H9 (cell line): ENCODE data around the gene PARP16. TPM values are rescaled to one million over a fixed set of nuclear protein-coding genes. Genes with fewer than 3 reads are reported as not detected.

ENCODE experiments used
- DNase-seq: peaks from one replicate; pipeline ENCODE4 v3.0.0-alpha.2; 2017
- H2AFZ ChIP-seq: one replicate; pipeline ENCODE4 v1.6.1; 2013; ENCODE audit warnings: mild to moderate bottlenecking, low read length, control low read depth, moderate library complexity
- H2AK5ac ChIP-seq: 2 replicates; pipeline ENCODE4 v1.6.1; 2013; ENCODE audit warnings: low read length, control low read depth, mixed read lengths; ENCODE audit not compliant: insufficient read length
- H2BK120ac ChIP-seq: one replicate; pipeline ENCODE4 v1.6.1; 2013; ENCODE audit warnings: low read depth, mild to moderate bottlenecking, low read length, control low read depth, inconsistent platforms; ENCODE audit not compliant: poor library complexity, severe bottlenecking
- H2BK12ac ChIP-seq: 2 replicates; pipeline ENCODE4 v1.6.1; 2013; ENCODE audit warnings: low read length, control low read depth, mixed read lengths, low read depth; ENCODE audit not compliant: insufficient read length
- H2BK15ac ChIP-seq: 2 replicates; pipeline ENCODE4 v1.6.1; 2013; ENCODE audit warnings: low read depth, low read length, control low read depth
- H2BK20ac ChIP-seq: one replicate; pipeline ENCODE4 v1.6.1; 2013; ENCODE audit warnings: low read depth, mild to moderate bottlenecking, low read length, control low read depth, inconsistent platforms; ENCODE audit not compliant: poor library complexity, severe bottlenecking
- H2BK5ac ChIP-seq: 2 replicates; pipeline ENCODE4 v1.6.1; 2013; ENCODE audit warnings: low read length, control low read depth, mixed read lengths; ENCODE audit not compliant: insufficient read length
- H3K14ac ChIP-seq: 2 replicates; pipeline ENCODE4 v1.6.1; 2013; ENCODE audit warnings: low read length, control low read depth; ENCODE audit not compliant: insufficient read depth
- H3K18ac ChIP-seq: 2 replicates; pipeline ENCODE4 v1.6.1; 2013; ENCODE audit warnings: low read depth, mild to moderate bottlenecking, mixed read lengths, low read length, control low read depth; ENCODE audit not compliant: insufficient read length
- H3K23ac ChIP-seq: 2 replicates; pipeline ENCODE4 v1.6.1; 2013; ENCODE audit warnings: low read length, control low read depth, mixed read lengths, low read depth; ENCODE audit not compliant: insufficient read length
- H3K23me2 ChIP-seq: 2 replicates; pipeline ENCODE4 v1.6.1; 2013; ENCODE audit warnings: low read depth, mild to moderate bottlenecking, mixed read lengths, low read length, control low read depth; ENCODE audit not compliant: insufficient read length, poor library complexity, severe bottlenecking
- H3K27ac ChIP-seq: 2 replicates; pipeline ENCODE4 v1.5.1; 2013; ENCODE audit warnings: low read length, control low read depth, mixed read lengths, low read depth; ENCODE audit not compliant: insufficient read length
- H3K27me3 ChIP-seq: 2 replicates; pipeline ENCODE4 v1.6.1; 2013; ENCODE audit warnings: low read length, control low read depth, inconsistent platforms; ENCODE audit not compliant: insufficient read depth
- H3K4ac ChIP-seq: 2 replicates; pipeline ENCODE4 v1.6.1; 2013; ENCODE audit warnings: low read depth, mild to moderate bottlenecking, control low read depth, inconsistent platforms, low read length, moderate library complexity
- H3K4me1 ChIP-seq: 2 replicates; pipeline ENCODE4 v1.6.1; 2013; ENCODE audit warnings: low read length, control low read depth, inconsistent platforms; ENCODE audit not compliant: insufficient read depth
- H3K4me2 ChIP-seq: 2 replicates; pipeline ENCODE4 v1.6.1; 2013; ENCODE audit warnings: low read length, control low read depth, mixed read lengths; ENCODE audit not compliant: insufficient read length, insufficient read depth
- H3K56ac ChIP-seq: 2 replicates; pipeline ENCODE4 v1.6.1; 2013; ENCODE audit warnings: low read depth, mild to moderate bottlenecking, mixed read lengths, low read length, control low read depth; ENCODE audit not compliant: insufficient read length
- H3K79me1 ChIP-seq: 2 replicates; pipeline ENCODE4 v1.6.1; 2013; ENCODE audit warnings: low read depth, mild to moderate bottlenecking, moderate library complexity, low read length, control low read depth, inconsistent platforms; ENCODE audit not compliant: insufficient read depth, poor library complexity, severe bottlenecking
- H3K79me2 ChIP-seq: 2 replicates; pipeline ENCODE4 v1.6.1; 2013; ENCODE audit warnings: low read length, control low read depth, inconsistent platforms; ENCODE audit not compliant: insufficient read depth
- H3K9ac ChIP-seq: 2 replicates; pipeline ENCODE4 v1.6.1; 2013; ENCODE audit warnings: low read length, control low read depth, mixed read lengths; ENCODE audit not compliant: insufficient read length; ENCODE audit errors: extremely low read depth
- H3K9me3 ChIP-seq: one replicate; pipeline ENCODE4 v1.6.1; 2013; ENCODE audit warnings: low read depth, low read length, inconsistent platforms; ENCODE audit not compliant: control insufficient read depth
- H3T11ph ChIP-seq: one replicate; pipeline ENCODE4 v1.6.1; 2013; ENCODE audit warnings: mild to moderate bottlenecking, low read length, control low read depth, inconsistent platforms
- H4K20me1 ChIP-seq: one replicate; pipeline ENCODE4 v1.6.1; 2013; ENCODE audit not compliant: control insufficient read depth, insufficient read length, insufficient read depth
- H4K5ac ChIP-seq: 2 replicates; pipeline ENCODE4 v1.6.1; 2013; ENCODE audit warnings: low read depth, mild to moderate bottlenecking, mixed read lengths, low read length, control low read depth; ENCODE audit not compliant: insufficient read length
- H4K8ac ChIP-seq: replicated peaks from 2 replicates; pipeline ENCODE4 v1.6.1; 2013; ENCODE audit warnings: low read length, control low read depth, mixed read lengths, low read depth; ENCODE audit not compliant: insufficient read length
- H4K91ac ChIP-seq: 2 replicates; pipeline ENCODE4 v1.6.1; 2013; ENCODE audit warnings: low read depth, mild to moderate bottlenecking, moderate library complexity, mixed read lengths, low read length, control low read depth; ENCODE audit not compliant: insufficient read length
- H3K27ac Mint-ChIP-seq, 3 experiments: 2 replicates in 2 of 3; 3 replicates in 1 of 3; pipeline ENCODE4 v1.8.0; 2020 to 2021; ENCODE audit warnings: mixed read lengths in 3 of 3, mild to moderate bottlenecking in 1 of 3, moderate library complexity in 1 of 3
- H3K27me3 Mint-ChIP-seq: 2 replicates; pipeline ENCODE4 v1.8.0; 2021; ENCODE audit warnings: low read depth, mild to moderate bottlenecking, moderate library complexity, mixed read lengths
- H3K36me3 Mint-ChIP-seq, 3 experiments: 2 replicates in 2 of 3; 3 replicates in 1 of 3; pipeline ENCODE4 v1.8.0; 2020 to 2021; ENCODE audit warnings: low read depth in 3 of 3, mixed read lengths in 3 of 3; ENCODE audit not compliant: insufficient read depth in 1 of 3
- H3K4me1 Mint-ChIP-seq, 2 experiments: 2 replicates each; pipeline ENCODE4 v1.8.0; 2020; ENCODE audit warnings: mixed read lengths in 2 of 2
- H3K4me3 Mint-ChIP-seq, 2 experiments: 2 replicates in 1 of 2; 3 replicates in 1 of 2; pipeline ENCODE4 v1.8.0; 2020 to 2021; ENCODE audit warnings: mild to moderate bottlenecking in 2 of 2, mixed read lengths in 2 of 2, moderate library complexity in 1 of 2
- H3K9me3 Mint-ChIP-seq, 2 experiments: 2 replicates in 1 of 2; 3 replicates in 1 of 2; pipeline ENCODE4 v1.8.0; 2020; ENCODE audit warnings: mild to moderate bottlenecking in 2 of 2, mixed read lengths in 2 of 2, moderate library complexity in 1 of 2
- CTCF ChIP-seq: fragments of 200-600 bp; sonication (generic); conservative IDR thresholded peaks from 3 replicates; pipeline ENCODE4 v1.8.0; 2021; ENCODE audit warnings: antibody characterized with exemption, mild to moderate bottlenecking
- total RNA-seq: library from RNA; stranded (reverse); gene quantifications from 2 replicates; pipeline ENCODE4 v1.2.1, GENCODE V29; 2021

Gene PARP16
- total RNA-seq, 1 experiment from 2014 or later = 3.9 TPM

GRCh38 chr15:65306551-65306950 is 19.9 kb upstream of the PARP16 start:
- no peaks in the 10 kb centered on the region for H3K36me3 Mint-ChIP-seq
- no peak for TF ChIP-seq CTCF
- Histone ChIP-seq H3K23me2 (peaks cover 7% of the 10 kb centered on the region), H3K23ac (no peak overlapping the region), H3K79me1 (no peaks in the 10 kb centered on the region), H3K14ac (no peak overlapping the region), H3K79me2 (no peaks in the 10 kb centered on the region), H3K9me3 (no peaks in the 10 kb centered on the region), H3K4me1 (no peaks in the 10 kb centered on the region), H2AK5ac (no peak overlapping the region), H4K91ac (no peak overlapping the region), H3K4me2 (no peak overlapping the region), H3K9ac (no peak overlapping the region), H3K4ac (no peak overlapping the region), H3T11ph (no peak overlapping the region), H3K18ac (no peak overlapping the region), H2AFZ (no peak overlapping the region), H3K56ac (no peak overlapping the region), H2BK120ac (no peak overlapping the region), H2BK20ac (no peak overlapping the region), H4K5ac (no peak overlapping the region), H3K27me3 (no peaks in the 10 kb centered on the region), H3K27ac (no peak overlapping the region), H2BK5ac (no peak overlapping the region), H2BK15ac (no peak overlapping the region), H4K8ac (no peak overlapping the region), H4K20me1 (no peaks in the 10 kb centered on the region), H2BK12ac (no peak overlapping the region)
- no peaks in the 10 kb centered on the region; a peak in 1 of 5 replicates for H3K9me3 Mint-ChIP-seq
- no peaks in the 10 kb centered on the region for H3K27me3 Mint-ChIP-seq
- no peak overlapping the region for H3K27ac Mint-ChIP-seq
- DNase-seq = no peak
- H3K4me1 Mint-ChIP-seq = peaks cover 11 to 17% of the 10 kb centered on the region in 2 experiments; a peak in 3 of 4 replicates
- no peak overlapping the region for H3K4me3 Mint-ChIP-seq
